Astrocyte (in vitro differentiated cells and primary cell): Measurements from ENCODE around the gene FAM149B1.

ENCODE experiments used
- CTCF ChIP-seq: IDR thresholded peaks from 2 replicates; pipeline ENCODE4 v1.5.1; 2011; ENCODE audit warnings: low read depth, mild to moderate bottlenecking, inconsistent platforms, low read length, moderate library complexity; ENCODE audit not compliant: insufficient read depth
- EZH2 ChIP-seq: IDR thresholded peaks from 2 replicates; pipeline ENCODE4 v1.6.1; 2012; ENCODE audit warnings: mild to moderate bottlenecking, low read length, inconsistent platforms; ENCODE audit not compliant: insufficient read depth

GRCh38 chr10:73228247-73228646 lies 60.3 kb downstream of the FAM149B1 start:
- TF ChIP-seq CTCF (no peak), EZH2 (no peak)
